Transverse colon (tissue), 4 donors: ENCODE data around the gene ABHD17B.

ENCODE experiments used
- CTCF ChIP-seq, 5 experiments: fragments of 200-600 bp in 3 of 5; fragments of 450-650 bp in 2 of 5; sonication (generic) in 3 of 5; IDR thresholded peaks; 1 replicate in 2 of 5; 2 replicates in 3 of 5; pipeline ENCODE4 v1.5.1; 2016 to 2017; ENCODE audit warnings: antibody characterized with exemption in 5 of 5, inconsistent platforms in 3 of 5, mild to moderate bottlenecking in 2 of 5, moderate library complexity in 1 of 5
- POLR2A ChIP-seq: fragments of 450-650 bp; IDR thresholded peaks from one replicate; pipeline ENCODE4 v1.6.1; 2016; ENCODE audit warnings: antibody characterized with exemption, mild to moderate bottlenecking, moderate library complexity
- POLR2AphosphoS5 ChIP-seq, 3 donors: sonication (generic); formaldehyde crosslinking; IDR thresholded peaks; one replicate each; pipeline ENCODE4 v1.6.1; 2016; ENCODE audit warnings: antibody characterized with exemption in 3 of 3

- TF ChIP-seq CTCF (IDR thresholded peaks at IDR 0.05) = no peak
- TF ChIP-seq POLR2A = no peak
- no peak for TF ChIP-seq POLR2AphosphoS5 (IDR thresholded peaks at IDR 0.05)
Observed at GRCh38 chr9:71876829-71877228, 34.2 kb downstream of the ABHD17B start.
